Colon (tissue), 2 donors: ENCODE data around the gene GATAD2B.

ENCODE experiments used
- FAIRE-seq: peaks from 2 replicates; lab custom pipeline; 2012; peaks lifted over from hg19 to GRCh38; lab: Jason Lieb, UNC
- donor health status: control.
- donor health status: control.

GATAD2B gene

DNA sequence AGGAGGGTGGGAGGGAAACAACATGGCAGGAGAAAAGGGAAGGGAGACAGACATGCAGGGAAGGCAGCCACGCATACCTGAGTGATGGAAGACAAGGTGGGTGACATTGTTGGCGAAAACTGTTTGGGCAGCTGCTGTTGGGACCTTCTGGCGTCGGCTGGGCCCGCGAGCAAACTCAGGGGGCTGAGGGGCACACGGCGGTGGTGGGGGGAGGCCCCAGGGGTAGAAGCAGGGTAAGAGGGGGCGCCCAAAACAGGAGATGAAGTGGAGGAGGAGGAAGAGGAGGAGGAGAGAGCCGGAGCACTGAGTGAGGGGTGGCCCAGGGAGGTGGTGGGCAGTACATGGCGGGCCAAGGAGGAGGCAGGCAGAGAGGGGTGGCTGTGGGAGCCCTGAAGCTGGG, 28.4 kb upstream of the GATAD2B start:
- no peak for FAIRE-seq

DNA sequence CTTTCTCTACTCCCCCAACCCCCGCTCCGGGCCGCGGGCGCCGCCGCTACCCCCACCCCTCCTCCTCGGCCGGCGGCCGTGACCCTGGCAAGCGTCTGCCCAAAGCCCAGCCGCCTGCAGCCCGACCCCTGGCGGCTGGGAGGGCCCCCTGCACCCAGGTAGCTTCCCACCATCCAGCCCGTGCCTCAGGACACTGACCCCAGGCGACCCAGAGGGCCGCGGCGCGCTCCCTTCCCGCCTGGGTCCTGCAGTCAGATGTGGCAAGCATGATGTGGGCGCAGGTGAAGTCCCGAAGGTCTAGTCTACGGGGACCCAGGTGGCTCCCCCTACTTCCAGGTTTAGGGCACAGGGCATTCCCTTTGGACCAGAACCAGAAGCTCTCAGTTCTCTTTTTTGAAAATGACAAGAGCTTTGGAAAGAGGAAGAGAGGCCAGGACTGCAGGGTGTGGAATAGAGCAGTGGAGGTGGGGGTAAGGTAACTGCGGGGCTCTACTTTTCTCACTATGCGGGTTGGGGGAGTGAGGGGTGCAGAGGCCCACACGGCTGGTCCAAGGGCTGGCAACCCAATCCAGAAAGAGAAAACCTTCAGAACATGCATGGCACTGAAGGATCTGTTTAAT, 24.0 kb upstream of the GATAD2B start, which contains the start of gene DENND4B:
Gene DENND4B (minus strand): TSS at position 97 of the 620 bp plus-strand sequence. CDS start 2,344 bp downstream, outside the sequence.
- FAIRE-seq: no peak

GRCh38 chr1:153945795-153946621, 23.2 kb upstream of the GATAD2B start:
- FAIRE-seq: no peak

DNA sequence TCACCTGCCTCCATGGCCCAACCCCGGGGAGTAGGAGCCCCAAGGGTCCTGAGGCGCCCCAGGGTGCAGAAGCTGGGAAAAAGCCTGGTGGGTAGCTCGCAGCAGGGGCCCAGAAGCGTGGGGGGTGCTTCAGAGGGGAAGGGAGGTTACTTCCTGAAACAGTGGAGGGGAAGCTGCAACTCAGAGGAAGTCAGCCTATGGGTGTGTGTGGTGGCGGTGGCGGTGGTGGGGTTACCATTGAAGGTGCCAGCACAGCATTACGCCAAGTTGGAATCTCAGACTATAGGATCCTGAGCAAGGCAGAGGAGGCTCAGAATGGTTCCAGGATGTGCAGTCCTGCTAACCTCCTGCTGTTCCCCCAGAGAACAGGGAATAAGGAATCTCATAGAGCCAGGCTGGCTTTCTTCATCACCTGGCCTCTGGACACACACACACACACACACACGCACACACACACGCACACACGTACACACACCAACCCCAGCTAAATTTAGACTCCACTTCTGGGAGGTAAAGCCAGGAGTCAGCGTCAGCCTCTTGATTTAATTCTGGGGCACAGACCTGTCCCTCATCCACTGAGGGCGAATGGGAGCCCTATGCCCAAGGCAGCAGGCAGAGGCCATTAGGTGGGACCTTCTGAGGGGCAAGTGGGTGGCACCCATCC, 22.5 kb upstream of the GATAD2B start:
- FAIRE-seq: no peak

- FAIRE-seq: no peak
Observed at GRCh38 chr1:153944827-153945117, 22.0 kb upstream of the GATAD2B start.

DNA sequence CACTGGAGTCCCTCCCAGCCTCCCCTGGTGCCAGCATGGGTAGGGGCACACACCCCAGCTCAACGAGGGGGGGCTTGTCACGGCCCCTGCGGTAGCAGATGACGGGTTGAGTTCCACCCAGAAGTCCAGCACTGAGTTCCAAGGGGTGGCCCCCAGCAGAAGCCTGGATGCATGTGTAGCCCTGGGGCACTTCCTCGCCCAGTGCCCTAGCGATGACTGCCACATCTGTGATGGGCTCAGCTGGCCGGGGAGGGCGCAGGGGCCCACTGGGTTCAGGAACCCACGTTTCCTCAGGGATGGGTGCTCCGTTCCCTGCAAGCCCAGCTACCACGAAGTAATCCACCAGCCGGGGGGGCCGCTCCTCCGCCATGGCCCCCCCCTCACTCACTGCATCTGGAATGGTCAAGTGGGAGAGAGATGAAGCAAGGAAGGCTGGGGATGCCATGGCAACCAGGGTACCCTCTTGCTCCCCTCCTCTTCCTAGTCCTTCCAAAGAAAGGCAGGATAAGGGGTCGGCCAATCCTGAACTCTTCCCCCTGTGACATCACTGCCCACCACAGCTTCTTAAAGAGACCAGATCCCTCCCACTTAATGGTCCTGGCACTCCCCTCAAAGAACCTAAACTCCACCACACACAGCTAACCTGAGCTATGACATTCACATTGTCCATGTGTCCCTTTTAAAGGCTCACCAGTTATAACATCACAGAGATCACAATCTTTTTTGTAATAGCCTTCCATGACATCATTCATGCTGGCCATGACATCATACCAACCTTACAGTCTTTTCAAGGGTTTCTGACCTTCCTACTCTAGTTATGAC, 21.4 kb upstream of the GATAD2B start:
- FAIRE-seq: no peak

DNA sequence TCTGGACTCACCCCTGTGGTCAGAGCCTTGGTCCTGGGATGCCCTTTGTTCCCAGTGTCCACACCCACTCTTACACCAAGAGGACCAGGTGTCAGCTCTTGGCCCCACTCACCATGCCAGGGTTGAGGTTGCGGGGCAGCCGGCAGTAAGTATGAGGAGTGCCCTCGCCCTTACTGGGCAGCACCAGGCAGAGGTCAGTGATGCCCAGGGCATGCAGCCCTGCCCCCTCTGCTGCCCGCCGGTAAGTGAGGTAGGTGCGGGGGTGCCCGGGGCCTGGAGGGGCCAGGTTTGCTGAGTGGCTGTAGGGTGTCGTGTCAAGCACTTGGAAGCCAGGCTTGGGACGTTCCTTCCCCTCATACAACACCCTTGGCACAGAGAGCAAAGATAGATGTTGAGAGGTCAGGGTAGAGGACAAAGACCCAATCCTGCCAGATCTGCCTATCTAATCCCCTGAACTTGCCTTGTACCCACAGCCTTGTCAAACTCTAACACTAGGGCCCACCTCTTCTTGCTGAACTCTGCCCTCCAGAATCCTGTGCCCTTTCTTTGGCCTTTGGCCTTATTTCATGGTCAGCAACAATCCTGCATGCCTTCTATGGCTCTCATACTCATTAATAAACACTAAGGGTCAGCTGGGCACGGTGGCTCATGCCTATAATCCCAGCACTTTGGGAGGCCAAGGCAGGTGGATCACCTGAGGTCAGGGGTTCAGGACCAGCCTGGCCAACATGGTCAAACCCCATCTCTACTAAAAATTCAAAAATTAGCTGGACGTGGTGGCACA, 20.2 kb upstream of the GATAD2B start:
- FAIRE-seq: no peak

GRCh38 chr1:153941826-153942725, 19.3 kb upstream of the GATAD2B start:
- FAIRE-seq: no peak

- FAIRE-seq: no peak
Observed at GRCh38 chr1:153940756-153941155, 18.0 kb upstream of the GATAD2B start.

DNA sequence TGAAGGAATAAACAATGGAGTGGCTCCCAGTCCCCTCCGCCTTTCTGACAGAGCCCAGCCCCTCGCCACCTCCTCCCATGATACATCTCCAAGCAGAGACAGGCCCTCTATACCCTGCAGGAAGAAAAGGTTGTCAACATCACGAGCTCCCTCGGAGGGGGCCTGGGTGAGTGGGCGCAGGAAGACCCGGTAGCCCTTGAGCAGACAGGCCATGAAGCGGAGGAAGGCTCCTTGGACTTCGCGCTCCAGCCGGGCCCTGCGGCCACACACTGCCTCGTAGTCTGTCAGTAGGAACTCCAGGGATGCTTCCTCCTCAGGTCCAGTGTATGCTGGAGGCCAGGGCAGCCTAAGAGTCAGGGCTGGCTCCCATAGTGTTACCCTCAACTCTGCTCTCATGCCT, 16.7 kb upstream of the GATAD2B start:
- no peak for FAIRE-seq

DNA sequence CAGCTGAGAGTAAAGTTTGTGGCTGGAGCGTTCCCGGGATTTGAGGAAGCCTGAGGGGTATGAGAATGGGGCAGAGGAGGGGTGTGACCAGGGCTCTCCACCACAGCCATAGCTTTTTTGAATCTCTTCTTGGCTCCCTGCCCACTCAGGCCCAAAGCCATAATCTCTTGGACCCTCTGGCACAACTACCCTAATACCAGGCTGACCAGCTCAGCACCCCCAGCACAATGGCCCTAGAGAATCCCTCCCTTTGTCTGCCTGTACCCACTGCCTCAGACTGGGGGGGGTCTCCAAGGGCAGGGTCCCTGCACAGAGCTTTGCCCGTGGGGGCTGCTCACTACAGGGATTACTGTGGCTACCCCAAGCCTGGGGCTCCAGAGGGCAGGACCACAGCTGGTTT, 16.2 kb upstream of the GATAD2B start:
- no peak for FAIRE-seq

GRCh38 chr1:153937331-153937730, 14.6 kb upstream of the GATAD2B start:
- FAIRE-seq: no peak

DNA sequence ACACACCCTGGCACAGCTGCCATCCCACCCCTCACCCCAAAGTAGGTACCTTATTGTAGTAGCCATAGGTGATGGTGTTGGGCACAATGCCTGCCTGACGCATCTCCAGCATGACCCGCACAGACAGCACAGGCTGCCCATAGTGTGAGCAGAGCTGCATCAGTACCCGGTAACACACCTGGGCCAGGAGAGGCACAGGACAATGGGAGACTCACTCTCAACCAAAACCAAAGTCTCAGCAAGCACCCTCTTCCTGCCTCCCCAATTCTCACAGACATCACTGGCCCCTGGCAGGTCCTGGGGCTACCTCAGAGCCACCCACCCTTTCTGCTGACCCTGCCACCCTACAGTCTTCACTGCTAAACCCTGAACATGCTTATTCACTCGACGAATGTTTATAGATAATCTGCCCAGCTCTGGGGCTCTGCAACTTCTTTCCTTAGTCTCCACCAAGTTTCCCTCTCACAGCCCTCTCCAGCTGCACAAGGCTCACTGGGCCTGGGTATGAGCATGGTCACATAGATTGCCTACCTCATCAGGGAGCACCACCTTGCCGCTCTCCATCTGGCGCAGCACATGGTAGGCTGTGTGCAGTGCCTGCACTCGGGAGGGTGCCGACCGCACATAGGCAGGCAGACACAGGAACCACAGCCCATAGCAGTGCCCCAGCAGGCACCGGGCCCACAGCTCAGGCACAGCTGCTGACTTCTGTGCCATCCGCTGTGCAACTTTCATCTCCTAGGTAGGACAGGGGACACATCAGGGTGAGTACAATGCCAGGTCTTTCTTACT, 13.4 kb upstream of the GATAD2B start:
- no peak for FAIRE-seq

GRCh38 chr1:153934746-153935145, 12.0 kb upstream of the GATAD2B start:
- no peak for FAIRE-seq

GRCh38 chr1:153933955-153934354, 11.2 kb upstream of the GATAD2B start:
- no peak for FAIRE-seq

- FAIRE-seq: no peak
Observed at GRCh38 chr1:153933430-153933829, 10.7 kb upstream of the GATAD2B start.

- no peak for FAIRE-seq
Observed at GRCh38 chr1:153932156-153933131, 9.7 kb upstream of the GATAD2B start.
